NOMO-1 treated with dmso at 0.1 percent for 144 hours (cell line): ENCODE measurements around the gene GSG1L.

Source experiments
- DNase-seq: peaks from one replicate; lab custom pipeline; 2025; ENCODE audit not compliant: unreplicated experiment; lab: John Stamatoyannopoulos, UW

GSG1L gene

GRCh38 chr16:28029387-28030002 lies 34.0 kb downstream of the GSG1L start:
- no peak for DNase-seq

GRCh38 chr16:28027055-28027454 lies 36.5 kb downstream of the GSG1L start:
- no peak for DNase-seq

DNA sequence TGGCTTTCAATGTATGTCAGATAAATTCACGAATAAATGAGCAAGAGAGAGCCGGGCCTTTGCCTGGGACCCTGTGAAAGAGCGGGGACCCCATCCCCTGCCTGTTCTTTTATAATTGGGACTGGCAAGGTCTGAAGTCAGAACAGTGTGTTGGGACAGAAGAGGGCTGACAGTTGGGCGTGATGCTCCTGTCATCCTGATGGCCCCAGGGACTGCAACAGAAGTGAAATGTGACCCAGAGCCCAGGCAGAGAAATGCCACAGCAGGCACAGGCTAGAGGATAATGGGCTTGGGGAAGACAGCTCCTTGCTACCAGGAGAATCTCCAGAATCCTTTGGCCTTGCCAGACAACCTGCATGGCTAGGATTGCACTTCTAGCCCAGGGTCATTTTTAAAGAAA lies 37.9 kb downstream of the GSG1L start:
- no peak for DNase-seq

GRCh38 chr16:28019218-28019617 lies 44.3 kb downstream of the GSG1L start:
- DNase-seq, result no peak

DNA sequence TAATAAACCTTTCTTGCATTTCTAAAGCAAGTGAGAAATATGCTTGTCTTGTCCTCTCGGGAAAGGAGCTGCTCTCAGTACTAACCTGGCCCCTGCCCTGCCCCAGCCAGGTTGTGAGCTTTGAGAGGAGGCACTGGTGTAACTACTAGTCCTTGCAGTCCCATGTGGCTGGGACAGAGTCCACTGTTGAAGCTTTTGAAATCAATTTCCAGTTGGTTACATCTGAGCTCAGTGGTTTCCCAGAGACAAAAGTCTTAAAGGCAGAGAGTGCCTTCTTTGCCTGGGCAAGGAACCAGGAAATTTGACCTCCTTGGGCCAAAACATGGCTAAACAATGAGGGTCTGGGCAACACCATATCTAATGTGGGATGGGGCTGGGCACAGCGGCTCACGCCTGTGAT lies 48.7 kb downstream of the GSG1L start:
- no peak for DNase-seq

GRCh38 chr16:28013878-28014277 lies 49.6 kb downstream of the GSG1L start:
- no peak for DNase-seq

DNA sequence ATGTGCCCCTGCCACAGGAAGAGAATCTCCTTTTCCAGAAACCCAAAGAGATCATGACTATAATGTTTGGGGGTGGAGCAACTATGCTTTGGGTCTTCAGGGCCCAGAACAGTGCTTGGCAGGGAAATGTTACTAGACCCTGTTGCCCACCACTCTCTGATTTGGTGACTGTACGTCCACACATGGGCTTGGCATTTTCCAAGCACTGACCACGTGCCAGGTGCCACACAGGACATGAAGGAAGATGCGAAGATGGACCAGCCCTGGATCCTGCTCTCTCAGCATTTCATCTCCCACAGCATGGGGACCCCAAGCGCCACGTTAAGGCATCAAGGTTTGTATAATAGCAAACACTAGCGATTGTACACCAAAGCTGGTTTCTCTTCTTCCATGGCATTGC lies 50.1 kb downstream of the GSG1L start:
- DNase-seq, result no peak

- DNase-seq, result no peak
Observed at GRCh38 chr16:28011971-28012445, 51.5 kb downstream of the GSG1L start.

- no peak for DNase-seq
Observed at GRCh38 chr16:28011223-28011622, 52.3 kb downstream of the GSG1L start.

GRCh38 chr16:28010671-28011070 lies 52.8 kb downstream of the GSG1L start:
- DNase-seq, result no peak

- DNase-seq, result no peak
Observed at GRCh38 chr16:28009586-28010373, 53.7 kb downstream of the GSG1L start.

GRCh38 chr16:28003923-28004322 lies 59.6 kb downstream of the GSG1L start:
- no peak for DNase-seq

GRCh38 chr16:28003021-28003865 lies 60.3 kb downstream of the GSG1L start:
- DNase-seq, result no peak

DNA sequence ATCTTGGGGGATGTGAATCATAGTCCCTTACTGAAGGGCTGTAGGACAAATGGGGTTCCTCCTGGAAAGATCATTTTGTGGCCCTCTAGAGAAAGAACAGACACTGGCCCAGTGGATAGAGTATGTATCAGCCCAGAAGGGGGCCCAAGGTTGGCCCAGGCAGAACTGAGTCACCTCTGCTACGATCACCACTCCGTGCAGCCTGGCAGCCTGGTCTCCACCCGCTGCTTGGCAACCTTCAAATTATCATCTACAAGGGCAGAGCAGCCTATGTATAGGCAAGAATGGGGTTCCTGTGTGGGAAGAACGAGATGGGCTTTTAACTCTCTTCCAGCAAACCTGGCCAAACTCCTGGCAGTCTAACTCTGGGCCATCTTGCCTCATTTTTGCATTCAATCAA lies 61.9 kb downstream of the GSG1L start:
- no peak for DNase-seq

DNA sequence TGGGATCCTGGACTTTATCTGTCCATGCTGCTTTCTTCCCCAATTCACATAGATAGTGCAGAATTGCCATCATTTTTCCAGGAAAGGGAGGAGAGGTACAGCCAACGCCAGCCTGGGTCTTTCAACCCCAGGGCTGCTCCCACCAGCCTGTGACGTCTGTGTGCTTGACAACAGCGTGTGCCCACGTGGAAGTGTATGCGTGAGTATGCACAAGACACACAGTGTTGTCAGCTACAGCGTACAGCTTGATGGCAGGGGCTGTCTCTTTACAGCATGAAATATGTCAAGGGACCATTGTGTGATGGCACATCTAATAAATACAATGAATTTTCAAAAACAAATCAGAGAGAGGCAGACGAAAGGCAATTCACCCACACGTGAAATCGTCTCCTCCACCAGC lies 62.3 kb downstream of the GSG1L start:
- no peak for DNase-seq

DNA sequence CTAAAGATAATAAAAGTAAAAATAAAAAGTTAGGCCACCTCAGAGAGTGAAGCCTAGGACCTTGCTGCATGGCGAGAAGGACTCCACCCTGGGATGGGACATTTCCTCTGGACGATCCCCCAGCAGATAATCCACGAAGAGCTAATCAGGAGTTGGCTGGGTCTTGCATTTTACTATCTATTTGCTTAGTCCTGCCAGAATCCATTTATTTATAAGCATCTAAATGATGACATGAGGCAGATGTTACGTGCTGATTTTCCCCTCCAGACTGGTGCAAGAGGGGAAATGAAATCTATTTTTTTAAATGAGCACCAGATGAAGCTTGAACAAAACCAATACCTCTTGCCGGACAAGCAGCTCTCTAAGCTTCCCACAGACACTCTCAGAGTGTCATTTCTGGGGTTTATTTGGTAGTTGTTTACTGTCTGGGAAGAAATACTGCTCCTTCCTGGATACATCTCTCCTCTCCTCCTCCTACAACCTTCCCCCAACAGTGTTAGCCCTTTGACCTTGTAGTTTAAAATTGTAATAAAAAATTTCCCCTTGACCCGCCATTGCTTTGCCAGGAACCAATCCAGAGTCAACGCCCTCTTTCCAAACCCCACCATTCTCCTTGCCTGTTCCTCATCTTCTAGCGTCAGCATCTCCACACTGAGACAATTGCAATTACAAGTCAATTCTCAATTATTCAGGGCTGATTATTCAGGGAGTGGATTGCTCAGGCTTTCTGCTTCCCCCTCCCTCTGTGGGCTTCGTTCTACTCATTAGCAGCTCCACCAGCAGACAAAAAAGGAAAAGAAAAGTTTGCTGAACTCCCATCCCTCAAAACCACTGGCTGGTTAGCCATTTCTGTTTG lies 63.0 kb downstream of the GSG1L start:
- DNase-seq, result no peak

GRCh38 chr16:27999687-28000086 lies 63.8 kb downstream of the GSG1L start:
- no peak for DNase-seq

DNA sequence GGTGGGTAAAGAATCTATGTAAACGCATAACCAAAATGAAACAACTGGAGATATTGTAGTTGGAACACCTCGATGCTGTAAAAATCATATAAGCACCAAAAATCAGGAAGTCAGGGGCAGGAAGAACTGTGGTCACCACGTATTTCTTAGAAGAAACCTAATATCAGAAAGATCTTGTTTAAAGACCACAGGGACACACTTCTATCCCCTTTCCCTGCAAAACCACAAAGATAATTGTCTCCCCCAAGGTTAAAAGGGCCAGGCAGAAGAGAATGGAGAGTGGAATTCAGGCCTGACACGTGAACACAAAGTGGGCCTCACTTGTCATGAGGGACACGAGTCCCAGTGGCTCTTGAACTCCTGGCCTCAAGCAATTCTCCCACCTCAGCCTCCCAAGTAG lies 68.1 kb downstream of the GSG1L start:
- no peak for DNase-seq

- DNase-seq, result no peak
Observed at GRCh38 chr16:27994686-27995085, 68.8 kb downstream of the GSG1L start.

DNA sequence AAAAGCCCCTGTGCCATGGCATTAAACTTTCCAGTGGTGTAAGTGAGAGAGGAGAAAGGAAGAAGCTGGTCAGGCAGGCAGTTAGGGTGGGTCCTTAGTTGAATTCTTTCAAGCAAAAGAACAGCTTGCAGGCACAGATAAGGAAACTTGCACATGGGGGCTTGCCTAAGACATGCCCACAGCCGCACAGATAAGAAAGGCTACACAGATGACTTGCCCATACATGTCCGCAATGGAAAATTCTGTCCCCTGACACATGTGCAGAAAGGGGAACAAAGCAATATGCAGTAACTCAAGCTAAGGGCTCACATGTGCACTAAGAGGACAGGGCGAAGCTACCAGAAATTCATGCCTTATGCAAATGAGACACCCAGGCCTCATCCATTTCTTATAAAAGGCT lies 69.9 kb downstream of the GSG1L start:
- no peak for DNase-seq

DNA sequence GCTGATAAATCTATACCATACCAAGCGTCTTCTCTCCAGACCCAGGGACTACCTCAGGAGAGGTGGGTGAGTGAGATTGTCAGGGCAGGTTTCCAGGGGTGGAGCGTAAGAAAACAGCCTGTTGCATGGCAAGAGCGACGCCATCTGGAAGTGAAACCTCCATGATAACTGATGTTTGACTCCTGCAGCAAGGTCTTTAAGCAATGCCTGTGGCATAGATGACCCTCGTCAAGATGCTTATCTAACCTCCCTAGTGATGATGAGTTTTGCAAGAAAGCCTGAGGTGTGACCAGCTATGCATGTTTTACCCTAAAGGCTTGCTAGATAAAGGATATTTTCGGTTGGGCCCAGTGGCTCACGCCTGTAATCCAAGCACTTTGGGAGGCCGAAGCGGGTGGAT lies 71.6 kb downstream of the GSG1L start:
- no peak for DNase-seq
